Transverse colon (tissue), 4 donors: ENCODE data around the gene FGGY. TPM values are rescaled to one million over a fixed set of nuclear protein-coding genes. Genes with fewer than 3 reads are reported as not detected.
A peak's percentile ranks its signal among the peaks of the same experiment; 100 is the strongest.

Experiments
- DNase-seq: peaks from one replicate; pipeline ENCODE4 v3.0.0-alpha.2; 2019
- H3K27ac ChIP-seq, 4 donors: fragments of 200-600 bp; sonication (generic); 2 replicates each; pipeline ENCODE4 v1.5.1; 2016 to 2018; ENCODE audit warnings: inconsistent platforms in 4 of 4
- H3K27me3 ChIP-seq: fragments of 200-600 bp; sonication (generic); 2 replicates; pipeline ENCODE4 v1.5.1; 2017; ENCODE audit warnings: inconsistent platforms
- H3K36me3 ChIP-seq, 4 donors: fragments of 200-600 bp; sonication (generic); 2 replicates each; pipeline ENCODE4 v1.5.1; 2017 to 2019; ENCODE audit warnings: inconsistent platforms in 4 of 4
- H3K4me1 ChIP-seq, 4 donors: fragments of 200-600 bp; sonication (generic); 2 replicates each; pipeline ENCODE4 v1.5.1; 2017 to 2020; ENCODE audit warnings: inconsistent platforms in 4 of 4
- H3K4me3 ChIP-seq, 4 donors: fragments of 200-600 bp; sonication (generic); 1 replicate in 1 of 4; 2 replicates in 3 of 4; pipeline versions ENCODE4 v1.5.1 to v1.6.1; 2017 to 2019; ENCODE audit warnings: inconsistent platforms in 4 of 4
- H3K9me3 ChIP-seq, 2 donors: fragments of 200-600 bp; sonication (generic); 2 replicates each; pipeline ENCODE4 v1.5.1; 2017 to 2019; ENCODE audit warnings: inconsistent platforms in 2 of 2
- CTCF ChIP-seq, 5 experiments: fragments of 200-600 bp in 3 of 5; fragments of 450-650 bp in 2 of 5; sonication (generic) in 3 of 5; IDR thresholded peaks; 1 replicate in 2 of 5; 2 replicates in 3 of 5; pipeline ENCODE4 v1.5.1; 2016 to 2017; ENCODE audit warnings: antibody characterized with exemption in 5 of 5, inconsistent platforms in 3 of 5, mild to moderate bottlenecking in 2 of 5, moderate library complexity in 1 of 5
- EP300 ChIP-seq: sonication (generic); formaldehyde crosslinking; IDR thresholded peaks from one replicate; pipeline ENCODE4 v1.6.1; 2017; ENCODE audit warnings: antibody characterized with exemption, low read depth
- POLR2A ChIP-seq: fragments of 450-650 bp; IDR thresholded peaks from one replicate; pipeline ENCODE4 v1.6.1; 2016; ENCODE audit warnings: antibody characterized with exemption, mild to moderate bottlenecking, moderate library complexity
- POLR2AphosphoS5 ChIP-seq, 3 donors: sonication (generic); formaldehyde crosslinking; IDR thresholded peaks; one replicate each; pipeline ENCODE4 v1.6.1; 2016; ENCODE audit warnings: antibody characterized with exemption in 3 of 3
- WGBS, 2 donors: methylation state at CpG; one replicate each; pipeline ENCODE4 v1.1.5; 2018; ENCODE audit warnings: low coverage in 1 of 2; 5-methylcytosine and 5-hydroxymethylcytosine counted together
- in situ Hi-C, 4 donors: fragments of 200-750 bp; cut with MboI; loops; one replicate each; pipeline versions ENCODE4 v1.15.0 to v1.15.1; 2017; ENCODE audit warnings: low sequenced_read_pairs in 3 of 4, low pct_ligation_motif_present in 1 of 4, low pct_unique_long_range_greater_than_20kb in 1 of 4
- intact Hi-C: fragments of 100-400 bp; cut with DNase I; formaldehyde crosslinking; loops from one replicate; pipeline ENCODE4 v1.15.1; 2023; ENCODE audit warnings: low total_unique reads
- total RNA-seq, 4 donors: library from RNA; depleted of rRNA; stranded (reverse); fragments of >200 nt; gene quantifications; one replicate each; pipeline ENCODE4 v1.1.0, GENCODE V29; 2016

FGGY gene
- total RNA-seq, 4 donors from 2014 or later, result 18.2 to 97.7 (median 27.1) TPM

DNA sequence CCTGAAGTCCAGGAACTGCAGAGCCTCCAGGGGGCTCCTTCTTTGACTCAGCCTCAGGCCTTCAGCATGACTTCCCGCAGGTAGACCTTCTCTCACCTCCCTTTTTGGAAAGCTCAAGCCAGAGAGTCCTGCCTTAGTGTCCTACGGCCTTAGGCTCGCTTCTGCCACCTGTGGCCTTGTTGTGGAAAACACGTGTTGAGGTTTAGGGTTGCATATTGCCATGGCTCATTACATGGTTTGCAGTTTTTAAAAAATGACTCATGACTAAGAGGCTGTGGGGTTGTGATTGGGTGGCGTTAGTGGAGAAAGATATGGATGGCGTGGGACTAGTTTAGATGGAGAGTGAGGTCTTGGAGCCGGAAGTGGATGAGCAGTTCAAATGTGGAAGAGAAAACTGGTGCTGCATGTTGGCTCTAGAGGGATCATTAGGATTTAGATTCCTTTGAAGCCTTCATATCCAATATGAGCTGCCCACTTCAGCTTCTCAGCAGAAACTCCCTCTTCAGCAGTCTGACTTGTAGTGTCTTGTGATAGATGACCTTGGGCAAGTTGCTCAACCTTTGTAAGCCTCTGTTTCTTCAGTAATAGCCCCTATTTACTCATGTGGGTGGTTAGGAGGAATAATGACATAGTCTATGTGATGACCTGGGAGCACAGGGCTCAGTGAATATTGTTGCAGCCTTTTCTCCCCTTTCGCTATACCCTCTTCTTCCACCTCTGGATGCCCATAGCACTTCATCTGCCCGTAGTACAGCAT is 6.5 kb upstream of the FGGY start:
- Histone ChIP-seq H3K36me3 (no peaks in the 10 kb centered on the region), H3K9me3 (no peaks in the 10 kb centered on the region), H3K4me1 (peaks cover 0 to 6% (median 2%) of the 10 kb centered on the region in 4 donors), H3K27ac (no peak overlapping the region), H3K27me3 (no peaks in the 10 kb centered on the region), H3K4me3 (no peak overlapping the region)
- in situ Hi-C loops (loop anchor here in 3 of 4 donors (10.0 to 25.0 kb wide), 4 partner anchors 378 to 553 kb away; partner anchors contain the start of gene JUN (in 2 of the 3)), intact Hi-C loops (loop anchor here (10.0 kb wide), 1 partner anchor 154 kb away; no protein-coding TSS in a partner anchor)
- DNase-seq, result peak; percentile 52
- TF ChIP-seq CTCF (IDR thresholded peaks at IDR 0.05), result peak; percentile 32 to 46 (median 36)
- no peak for TF ChIP-seq POLR2AphosphoS5 (IDR thresholded peaks at IDR 0.05)
- no peak for TF ChIP-seq EP300
- WGBS, 2 donors, result 76% methylated on average over 4 to 9 of the region's 9 CpGs

DNA sequence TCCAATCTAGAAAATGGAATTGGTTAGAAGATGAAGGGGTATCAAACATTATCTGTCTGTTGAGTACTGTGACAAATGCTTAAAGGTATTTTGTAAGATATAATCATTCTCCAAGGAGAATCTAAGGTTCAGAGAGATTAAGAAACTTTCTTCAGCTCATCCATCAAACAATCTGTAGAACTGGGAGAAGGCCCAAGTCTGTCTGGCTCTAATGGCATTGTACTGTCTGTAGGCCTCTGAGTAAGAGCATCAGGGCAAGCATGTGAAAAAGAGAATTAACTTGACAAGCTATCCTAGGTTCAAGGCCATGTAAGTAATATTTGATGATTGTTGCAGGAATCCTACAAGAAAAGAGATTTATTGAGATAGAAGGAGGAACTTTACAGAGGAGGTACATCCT is 5.3 kb upstream of the FGGY start:
- no peak for DNase-seq
- in situ Hi-C loops (loop anchor here in 3 of 4 donors (10.0 to 25.0 kb wide), 4 partner anchors 379 to 554 kb away; partner anchors contain the start of gene JUN (in 2 of the 3)), intact Hi-C loops (loop anchor here (10.0 kb wide), 1 partner anchor 153 kb away; no protein-coding TSS in a partner anchor)
- no peaks in the 10 kb centered on the region for H3K27me3 ChIP-seq
- TF ChIP-seq EP300, result no peak
- TF ChIP-seq POLR2A, result no peak
- no peak for TF ChIP-seq CTCF (IDR thresholded peaks at IDR 0.05)
- no peak overlapping the region for H3K4me3 ChIP-seq
- no peaks in the 10 kb centered on the region for H3K9me3 ChIP-seq
- peaks cover 0 to 13% (median 4%) of the 10 kb centered on the region in 4 donors for H3K4me1 ChIP-seq
- H3K36me3 ChIP-seq, result no peaks in the 10 kb centered on the region
- peak overlapping the region in 2 of 4 donors; percentile 47 to 49 for H3K27ac ChIP-seq

GRCh38 chr1:59292562-59292961 is 4.3 kb upstream of the FGGY start:
- Histone ChIP-seq H3K27me3 (no peaks in the 10 kb centered on the region), H3K36me3 (no peaks in the 10 kb centered on the region), H3K4me3 (no peak overlapping the region), H3K4me1 (peaks cover 3 to 18% (median 7%) of the 10 kb centered on the region in 4 donors), H3K9me3 (no peaks in the 10 kb centered on the region), H3K27ac (peak overlapping the region; percentile 19 to 49 (median 43))
- 56 to 67% methylated on average over 1 to 2 of the region's 2 CpGs for WGBS, 2 donors
- intact Hi-C loops (loop anchor here (10.0 kb wide), 1 partner anchor 152 kb away; no protein-coding TSS in a partner anchor), in situ Hi-C loops (loop anchor here in 3 of 4 donors (10.0 to 25.0 kb wide), 4 partner anchors 380 to 555 kb away; partner anchors contain the start of gene JUN (in 2 of the 3))
- peak; percentile 34 for DNase-seq
- peak; percentile 17 to 36 (median 18) for TF ChIP-seq POLR2AphosphoS5 (IDR thresholded peaks at IDR 0.05)
- TF ChIP-seq CTCF (IDR thresholded peaks at IDR 0.05), result no peak

GRCh38 chr1:59293206-59293605 is 3.7 kb upstream of the FGGY start:
- H3K27ac ChIP-seq, result peak overlapping the region; percentile 1 to 49 (median 29)
- intact Hi-C loops (loop anchor here (10.0 kb wide), 1 partner anchor 152 kb away; no protein-coding TSS in a partner anchor), in situ Hi-C loops (loop anchor here in 3 of 4 donors (10.0 to 25.0 kb wide), 4 partner anchors 381 to 556 kb away; partner anchors contain the start of gene JUN (in 2 of the 3))
- H3K9me3 ChIP-seq, result no peaks in the 10 kb centered on the region
- H3K36me3 ChIP-seq, result no peaks in the 10 kb centered on the region
- no peak for DNase-seq
- H3K4me3 ChIP-seq, result no peak overlapping the region
- H3K4me1 ChIP-seq, result peaks cover 8 to 25% (median 14%) of the 10 kb centered on the region in 4 donors
- no peaks in the 10 kb centered on the region for H3K27me3 ChIP-seq
- no peak for TF ChIP-seq POLR2A
- TF ChIP-seq CTCF (IDR thresholded peaks at IDR 0.05), result no peak
- TF ChIP-seq EP300, result no peak
- TF ChIP-seq POLR2AphosphoS5 (IDR thresholded peaks at IDR 0.05), result no peak
- WGBS, 2 donors, result 63 to 75% methylated on average over 2 of the region's 2 CpGs
